ENCODE results near the gene EXD3. TPM values are rescaled to one million over a fixed set of nuclear protein-coding genes. Genes with fewer than 3 reads are reported as not detected.

Gene EXD3
- total and polyA plus RNA-seq, 2 of the 13 experiments (the other 11 are each of a cell fraction or from before 2014, with no cell fraction given) = 2.7 to 4.8 TPM

- TF ChIP-seq ZHX2 (IDR thresholded peaks at IDR 0.05; ENCODE audit: low read depth) (no peak), ZHX2 (CRISPR knock-in tag; IDR thresholded peaks at IDR 0.05; ENCODE audit: borderline replicate concordance) (no peak)
Measured at GRCh38 chr9:137312852-137313325, 110.1 kb downstream of the EXD3 start (continued).

- Histone ChIP-seq H3K27me3 (ENCODE audit: control insufficient read depth in 1 of 2, insufficient read depth in 2 of 2, low read length in 2 of 2) (peaks cover 13 to 62% of the 10 kb centered on the region in 2 experiments), H3K79me2 (ENCODE audit: insufficient read depth, low read length) (no peaks in the 10 kb centered on the region), H3K9me3 (ENCODE audit: low read length) (no peaks in the 10 kb centered on the region), H3K4me2 (ENCODE audit: low read depth, low read length) (no peak overlapping the region), H3K36me3 (replicated peaks in 1 of 2; ENCODE audit: control insufficient read depth in 1 of 2, insufficient read depth in 2 of 2, low read length in 2 of 2) (no peaks in the 10 kb centered on the region), H4K20me1 (ENCODE audit: insufficient read depth, low read length) (no peaks in the 10 kb centered on the region), H2AFZ (ENCODE audit: low read length) (no peak overlapping the region), H3K4me1 (ENCODE audit: insufficient read depth, low read length) (peaks cover 65% of the 10 kb centered on the region), H3K27ac (ENCODE audit: extremely low read length, insufficient read depth, low read length) (no peak overlapping the region), H3K9ac (ENCODE audit: insufficient read depth, low read depth, low read length) (no peak overlapping the region), H3K4me3 (replicated peaks in 1 of 3; ENCODE audit: insufficient read depth in 1 of 3, low read depth in 2 of 3, low read length in 3 of 3) (no peak overlapping the region)
- no TSS peak for BruUV-seq (replicated peaks)
- intact Hi-C loops (cut with micrococcal nuclease; ENCODE audit: unreplicated experiment) (no loop called here), in situ Hi-C loops (cut with HindIII; ENCODE audit: extremely low pct_ligation_motif_present, low pct_unique_long_range_greater_than_20kb) (no loop called here)
- CTCF ChIA-PET (ENCODE audit: low intra/inter-chr PET ratio, low total read pairs) = no interaction called here
- FAIRE-seq (no peak), ATAC-seq (no peak), DNase-seq (ENCODE audit: low spot score) (no peak)
- WGBS (ENCODE audit: low lambda C conversion rate) = 62% methylated on average over 15 of the region's 28 CpGs
- POLR2A ChIA-PET = interaction anchor here (1.0 kb wide), 1 partner anchor 10 kb away, joined by 4 read pairs; the partner anchor contains the start of gene NRARP
- TF ChIP-seq ZNF580 (CRISPR knock-in tag; IDR thresholded peaks at IDR 0.05; ENCODE audit: borderline replicate concordance, low read depth) = no peak
- TF ChIP-seq SALL1 (CRISPR knock-in tag; IDR thresholded peaks at IDR 0.05) = no peak
- TF ChIP-seq ZNF382 (CRISPR knock-in tag; IDR thresholded peaks at IDR 0.05; ENCODE audit: borderline replicate concordance) = no peak
- no peak for TF ChIP-seq PRMT3 (CRISPR knock-in tag; IDR thresholded peaks at IDR 0.05; ENCODE audit: borderline replicate concordance, low read depth)
- TF ChIP-seq IRF2 (CRISPR knock-in tag; IDR thresholded peaks at IDR 0.05) = no peak
- TF ChIP-seq RFX1 (IDR thresholded peaks at IDR 0.05) = no peak
- TF ChIP-seq ZNF710 (CRISPR knock-in tag; IDR thresholded peaks at IDR 0.05; ENCODE audit: borderline replicate concordance) = no peak
- TF ChIP-seq TGIF2 (CRISPR knock-in tag; IDR thresholded peaks at IDR 0.05) = no peak
- TF ChIP-seq KMT2A (CRISPR knock-in tag; IDR thresholded peaks at IDR 0.05) = no peak
- TF ChIP-seq NFRKB (IDR thresholded peaks at IDR 0.05) = no peak
Measured at GRCh38 chr9:137311986-137312851, 110.7 kb downstream of the EXD3 start.
